GM06990 (cell line): ENCODE measurements around the gene AAK1.
A peak's percentile ranks its signal among the peaks of the same experiment; 100 is the strongest.

Experiments used
- DNase-seq: peaks from one replicate; pipeline ENCODE4 v3.0.0-alpha.2; 2011; ENCODE audit not compliant: insufficient read length; ENCODE audit errors: extremely low read depth
- H3K27me3 ChIP-seq: replicated peaks from 2 replicates; pipeline ENCODE4 v1.6.0; 2011; ENCODE audit warnings: low read length; ENCODE audit not compliant: control insufficient read depth, insufficient read depth
- H3K36me3 ChIP-seq: 2 replicates; pipeline ENCODE4 v1.5.1; 2011; ENCODE audit warnings: low read length; ENCODE audit not compliant: control insufficient read depth, insufficient read depth
- H3K4me3 ChIP-seq: replicated peaks from 2 replicates; pipeline ENCODE4 v1.5.1; 2011; ENCODE audit warnings: low read depth, mild to moderate bottlenecking, control low read depth, low read length
- TF ChIP-seq, protein P1 (sequence below): IDR thresholded peaks from 2 replicates; pipeline ENCODE4 v1.5.1; 2011; ENCODE audit warnings: low read length, control low read depth, mild to moderate bottlenecking, inconsistent platforms; ENCODE audit not compliant: insufficient read depth, poor library complexity, severe bottlenecking

The AAK1 gene

DNA sequence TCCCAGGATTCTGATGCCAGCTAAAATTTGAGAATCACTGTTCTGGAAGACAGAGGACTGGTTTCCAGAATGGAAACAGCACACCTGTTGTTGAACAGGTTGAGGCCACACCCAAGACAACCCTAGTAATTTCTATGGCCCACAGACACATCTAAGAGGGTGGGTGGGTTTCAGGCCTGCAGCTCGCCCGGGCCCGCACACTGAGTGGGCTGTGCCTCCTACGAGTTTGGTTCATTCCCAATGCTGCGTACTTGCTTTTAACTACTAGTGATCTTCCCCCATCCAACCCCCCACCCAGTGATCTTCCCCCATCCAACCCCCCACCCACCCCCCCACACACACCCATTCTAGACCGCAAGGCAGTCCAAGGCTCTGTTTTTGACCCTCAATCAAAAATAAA is 205.0 kb downstream of the AAK1 start:
- DNase-seq = no peak
- Histone ChIP-seq H3K4me3 (no peak overlapping the region), H3K36me3 (no peaks in the 10 kb centered on the region), H3K27me3 (no peaks in the 10 kb centered on the region)
- TF ChIP-seq, protein P1, sequence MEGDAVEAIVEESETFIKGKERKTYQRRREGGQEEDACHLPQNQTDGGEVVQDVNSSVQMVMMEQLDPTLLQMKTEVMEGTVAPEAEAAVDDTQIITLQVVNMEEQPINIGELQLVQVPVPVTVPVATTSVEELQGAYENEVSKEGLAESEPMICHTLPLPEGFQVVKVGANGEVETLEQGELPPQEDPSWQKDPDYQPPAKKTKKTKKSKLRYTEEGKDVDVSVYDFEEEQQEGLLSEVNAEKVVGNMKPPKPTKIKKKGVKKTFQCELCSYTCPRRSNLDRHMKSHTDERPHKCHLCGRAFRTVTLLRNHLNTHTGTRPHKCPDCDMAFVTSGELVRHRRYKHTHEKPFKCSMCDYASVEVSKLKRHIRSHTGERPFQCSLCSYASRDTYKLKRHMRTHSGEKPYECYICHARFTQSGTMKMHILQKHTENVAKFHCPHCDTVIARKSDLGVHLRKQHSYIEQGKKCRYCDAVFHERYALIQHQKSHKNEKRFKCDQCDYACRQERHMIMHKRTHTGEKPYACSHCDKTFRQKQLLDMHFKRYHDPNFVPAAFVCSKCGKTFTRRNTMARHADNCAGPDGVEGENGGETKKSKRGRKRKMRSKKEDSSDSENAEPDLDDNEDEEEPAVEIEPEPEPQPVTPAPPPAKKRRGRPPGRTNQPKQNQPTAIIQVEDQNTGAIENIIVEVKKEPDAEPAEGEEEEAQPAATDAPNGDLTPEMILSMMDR = no peak

DNA sequence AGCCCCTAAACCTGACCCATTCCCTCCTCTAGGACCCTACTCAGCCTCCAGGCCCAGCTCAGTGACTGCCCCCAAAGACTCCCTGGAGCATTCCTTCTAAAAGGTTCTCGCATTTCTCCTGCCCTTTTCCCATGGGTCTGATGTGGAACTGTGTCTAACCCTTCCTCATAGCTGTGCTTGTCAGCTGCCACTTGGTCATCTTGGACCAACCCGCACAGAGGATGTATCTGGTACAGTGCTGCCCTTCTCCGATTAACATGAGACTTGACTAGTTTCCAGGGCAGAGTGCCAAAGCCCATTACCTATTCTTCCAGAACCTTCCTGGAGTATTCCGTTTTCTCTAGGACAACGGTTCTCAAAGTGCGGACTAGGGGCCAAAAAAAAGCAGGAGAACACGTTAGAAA is 205.8 kb downstream of the AAK1 start:
- DNase-seq = no peak
- peak overlapping the region; percentile 94 for H3K4me3 ChIP-seq
- H3K27me3 ChIP-seq = no peaks in the 10 kb centered on the region
- H3K36me3 ChIP-seq = no peaks in the 10 kb centered on the region
- TF ChIP-seq, protein P1 = no peak

DNA sequence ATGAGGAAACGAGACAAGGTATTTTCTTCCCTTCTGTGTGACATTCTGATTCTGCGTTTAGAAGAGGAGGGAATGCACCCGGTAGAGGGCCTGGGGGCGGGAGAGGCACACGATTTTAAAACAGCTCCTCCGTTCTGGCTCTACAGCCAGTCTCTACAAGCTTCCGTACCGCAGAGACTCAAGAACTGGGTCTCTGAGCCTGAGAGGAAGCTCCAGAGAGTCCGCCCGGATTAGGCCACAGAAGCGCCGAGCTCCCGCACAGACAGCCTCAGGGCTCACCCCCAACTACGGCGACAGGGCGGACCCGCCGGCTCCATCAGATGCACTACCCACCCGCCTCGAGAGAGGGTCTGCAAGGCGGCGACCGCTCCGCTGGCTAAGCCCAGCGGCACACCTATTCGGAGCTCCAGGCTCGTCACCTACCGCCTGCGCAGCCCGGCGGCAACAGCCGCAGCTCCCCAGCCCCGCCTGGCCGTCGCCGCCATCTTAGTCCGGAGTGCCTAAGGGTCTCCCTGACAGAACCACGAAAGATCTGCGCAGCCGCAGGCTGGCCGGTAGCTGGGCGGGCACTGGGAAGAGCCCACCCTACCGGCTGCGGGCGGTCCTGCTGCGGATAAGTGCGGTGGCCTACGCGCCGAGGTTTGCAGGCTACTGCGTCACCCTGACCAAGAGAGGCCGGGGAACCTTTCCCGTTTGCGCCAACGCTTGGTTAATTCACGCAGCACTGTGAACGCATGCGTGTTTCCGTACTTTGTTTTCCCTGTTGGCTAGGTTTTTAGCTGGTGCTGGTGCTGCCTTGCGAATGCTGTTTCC is 206.4 kb downstream of the AAK1 start, which contains the start of gene NFU1:
TSS of gene NFU1 (minus strand) at position 498 of the 813 bp plus-strand sequence. CDS start at position 485, 13 bp downstream.
- peak; percentile 96 for DNase-seq
- TF ChIP-seq, protein P1 = peak; percentile 74

DNA sequence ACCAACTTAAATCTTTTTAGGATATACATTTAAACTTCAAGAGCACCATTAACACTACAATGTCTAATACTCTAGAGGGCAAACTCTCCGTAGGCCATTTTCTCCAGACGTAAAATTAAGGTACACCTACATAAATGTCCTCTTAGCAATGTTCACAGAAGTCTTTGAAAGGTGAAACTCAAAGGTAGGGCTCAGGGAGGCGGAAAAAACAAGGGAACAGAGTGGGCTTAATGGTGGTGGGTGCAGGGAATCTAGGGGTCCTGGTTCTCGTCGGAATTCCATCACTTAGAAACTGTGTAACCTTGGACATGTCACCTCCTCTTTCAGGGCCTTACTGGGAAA is 207.0 kb downstream of the AAK1 start:
- H3K36me3 ChIP-seq = no peaks in the 10 kb centered on the region
- no peaks in the 10 kb centered on the region for H3K27me3 ChIP-seq
- H3K4me3 ChIP-seq = peak overlapping the region; percentile 94
- no peak for DNase-seq
- TF ChIP-seq, protein P1 = no peak

More for the DNA sequence above, 206.4 kb downstream of the AAK1 start, which contains the start of gene NFU1:
- Histone ChIP-seq H3K27me3 (no peaks in the 10 kb centered on the region), H3K36me3 (no peaks in the 10 kb centered on the region), H3K4me3 (peak within 1 kb of the TSS; percentile 94)

DNA sequence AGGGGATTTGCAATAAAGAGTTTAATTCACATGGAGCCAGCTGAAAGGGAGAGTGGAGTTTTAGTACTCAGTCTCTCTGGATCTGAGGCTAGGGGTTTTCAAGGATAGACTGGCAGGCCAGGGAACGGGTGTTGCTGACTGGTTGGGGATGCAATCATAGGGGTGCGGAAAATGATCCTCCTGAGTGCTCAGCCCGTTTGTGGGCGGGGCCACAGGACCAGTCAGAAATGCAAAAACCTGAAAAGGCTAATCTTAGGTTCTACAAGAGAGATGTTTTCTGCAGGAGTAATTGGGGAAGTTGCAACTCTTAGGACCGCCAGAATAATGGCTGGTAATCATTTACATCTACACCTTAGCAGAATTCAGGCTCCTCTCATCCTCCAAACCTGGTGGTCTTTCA is 208.8 kb downstream of the AAK1 start:
- TF ChIP-seq, protein P1 = no peak
- DNase-seq = no peak
- H3K4me3 ChIP-seq = no peak overlapping the region

More for the DNA sequence above, 208.8 kb downstream of the AAK1 start:
- no peaks in the 10 kb centered on the region for H3K36me3 ChIP-seq
- no peaks in the 10 kb centered on the region for H3K27me3 ChIP-seq
